OCI-LY7 (cell line): ENCODE results near the gene SERPINF2.
"Not testable (repeated sequence)": the region's sequence is repeated elsewhere in the genome, so short reads cannot be mapped to it uniquely, and the experiment has no call there.

ENCODE experiments used
- CTCF ChIP-seq: fragments of 200-600 bp; sonication (generic); conservative IDR thresholded peaks from 2 replicates; pipeline ENCODE4 v1.5.1; 2014; ENCODE audit warnings: mild to moderate bottlenecking, antibody characterized with exemption, low read length, moderate library complexity, mixed read lengths
- EZH2phosphoT487 ChIP-seq: fragments of 200-600 bp; sonication (generic); IDR thresholded peaks from 2 replicates; pipeline ENCODE4 v1.6.1; 2018; ENCODE audit warnings: low read depth, borderline replicate concordance, mild to moderate bottlenecking, mixed run types, antibody characterized with exemption, low read length, moderate library complexity, mixed read lengths

GRCh38 chr17:1773000-1773695, 30.5 kb downstream of the SERPINF2 start:
- TF ChIP-seq CTCF, EZH2phosphoT487: not testable (repeated sequence)
